PC-9 (cell line): ENCODE measurements around the gene MSLN.

Experiments
- CTCF ChIP-seq: fragments of 200-600 bp; sonication (generic); conservative IDR thresholded peaks from 2 replicates; pipeline ENCODE4 v1.6.1; 2017; ENCODE audit warnings: mixed run types, antibody characterized with exemption, mild to moderate bottlenecking, moderate library complexity
- EZH2 ChIP-seq: fragments of 200-600 bp; sonication (generic); IDR thresholded peaks from 2 replicates; pipeline ENCODE4 v1.8.0; 2017; ENCODE audit warnings: antibody characterized with exemption, low read depth

- TF ChIP-seq CTCF (no peak), EZH2 (no peak)
These were observed 3.0 kb downstream of the MSLN start for GRCh38 chr16:763369-764183.
